ENCODE results near the gene KRTAP8-1. TPM values are rescaled to one million over a fixed set of nuclear protein-coding genes. Genes with fewer than 3 reads are reported as not detected.

KRTAP8-1 gene
- total RNA-seq (2022) (not detected in 2 replicates), Bru-seq, nascent RNA (not detected), BruChase-seq, experiment 1, labeled RNA remaining after a 6-hour chase (not detected), BruChase-seq, experiment 2, labeled RNA remaining after a 2-hour chase (not detected)
- long read RNA-seq, result 0 reads

GRCh38 chr21:30813174-30813573, at the start of gene KRTAP8-1:
Gene KRTAP8-1 (minus strand): TSS chr21:30813274. CDS start chr21:30813220, 54 bp downstream.
- Mint-ChIP-seq H3K27me3 (ENCODE audit: unreplicated experiment) (no peaks in the 10 kb centered on the region), H3K27ac (ENCODE audit: unreplicated experiment) (no peak within 1 kb of the TSS), H3K4me3 (ENCODE audit: low read depth, unreplicated experiment) (no peak within 1 kb of the TSS), H3K4me1 (ENCODE audit: low read depth, unreplicated experiment) (no peaks in the 10 kb centered on the region), H3K9me3 (ENCODE audit: low read depth, unreplicated experiment) (peaks cover 5% of the 10 kb centered on the region), H3K36me3 (ENCODE audit: insufficient read depth, unreplicated experiment) (no peaks in the 10 kb centered on the region)
- DNase-seq, result no peak
- no peak for TF ChIP-seq CTCF (IDR thresholded peaks at IDR 0.05; ENCODE audit: unreplicated experiment)
- intact Hi-C loops (cut with micrococcal nuclease; ENCODE audit: unreplicated experiment), result no loop called here
- CTCF ChIA-PET, result no interaction called here
- no TSS peak for BruUV-seq (replicated peaks)

- intact Hi-C loops (cut with micrococcal nuclease; ENCODE audit: unreplicated experiment), result no loop called here
- DNase-seq, result no peak
- H3K4me3 Mint-ChIP-seq (ENCODE audit: low read depth, unreplicated experiment), result no peak overlapping the region
- no peaks in the 10 kb centered on the region for H3K36me3 Mint-ChIP-seq (ENCODE audit: insufficient read depth, unreplicated experiment)
- TF ChIP-seq CTCF (IDR thresholded peaks at IDR 0.05; ENCODE audit: unreplicated experiment), result no peak
- no peaks in the 10 kb centered on the region for H3K4me1 Mint-ChIP-seq (ENCODE audit: low read depth, unreplicated experiment)
- CTCF ChIA-PET, result no interaction called here
- H3K9me3 Mint-ChIP-seq (ENCODE audit: low read depth, unreplicated experiment), result peaks cover 12% of the 10 kb centered on the region
- no TSS peak for BruUV-seq (replicated peaks)
- no peaks in the 10 kb centered on the region for H3K27me3 Mint-ChIP-seq (ENCODE audit: unreplicated experiment)
- H3K27ac Mint-ChIP-seq (ENCODE audit: unreplicated experiment), result no peak overlapping the region
Measured at GRCh38 chr21:30847627-30848500, 34.8 kb upstream of the KRTAP8-1 start.

GRCh38 chr21:30842990-30843389, 29.9 kb upstream of the KRTAP8-1 start:
- no peak overlapping the region for H3K27ac Mint-ChIP-seq (ENCODE audit: unreplicated experiment)
- intact Hi-C loops (cut with micrococcal nuclease; ENCODE audit: unreplicated experiment), result no loop called here
- TF ChIP-seq CTCF (IDR thresholded peaks at IDR 0.05; ENCODE audit: unreplicated experiment), result no peak
- BruUV-seq (replicated peaks), result no TSS peak
- H3K4me3 Mint-ChIP-seq (ENCODE audit: low read depth, unreplicated experiment), result no peak overlapping the region
- H3K9me3 Mint-ChIP-seq (ENCODE audit: low read depth, unreplicated experiment), result peaks cover 12% of the 10 kb centered on the region
- CTCF ChIA-PET, result no interaction called here
- DNase-seq, result no peak
- no peaks in the 10 kb centered on the region for H3K4me1 Mint-ChIP-seq (ENCODE audit: low read depth, unreplicated experiment)
- no peaks in the 10 kb centered on the region for H3K36me3 Mint-ChIP-seq (ENCODE audit: insufficient read depth, unreplicated experiment)
- H3K27me3 Mint-ChIP-seq (ENCODE audit: unreplicated experiment), result no peaks in the 10 kb centered on the region

- H3K27me3 Mint-ChIP-seq (ENCODE audit: unreplicated experiment), result no peaks in the 10 kb centered on the region
- intact Hi-C loops (cut with micrococcal nuclease; ENCODE audit: unreplicated experiment), result no loop called here
- no peak overlapping the region for H3K4me3 Mint-ChIP-seq (ENCODE audit: low read depth, unreplicated experiment)
- TF ChIP-seq CTCF (IDR thresholded peaks at IDR 0.05; ENCODE audit: unreplicated experiment), result no peak
- CTCF ChIA-PET, result no interaction called here
- H3K9me3 Mint-ChIP-seq (ENCODE audit: low read depth, unreplicated experiment), result peaks cover 6% of the 10 kb centered on the region
- no peaks in the 10 kb centered on the region for H3K4me1 Mint-ChIP-seq (ENCODE audit: low read depth, unreplicated experiment)
- no peak for DNase-seq
- H3K36me3 Mint-ChIP-seq (ENCODE audit: insufficient read depth, unreplicated experiment), result no peaks in the 10 kb centered on the region
- no peak overlapping the region for H3K27ac Mint-ChIP-seq (ENCODE audit: unreplicated experiment)
- BruUV-seq (replicated peaks), result no TSS peak
Measured at GRCh38 chr21:30839304-30839703, 26.2 kb upstream of the KRTAP8-1 start.

Data from Calu3 (cell line).